OCI-LY7 (cell line): ENCODE measurements around the gene IGSF21. TPM values are rescaled to one million over a fixed set of nuclear protein-coding genes. Genes with fewer than 3 reads are reported as not detected.

Source experiments
- BruUV-seq: library from RNA; stranded (reverse); fragments of 400-500 nt; replicated peaks from 2 replicates; lab custom pipeline; 2021; lab: Mats Ljungman, UMichigan
- CTCF ChIA-PET: fragments of 300-600 bp; sonication (Branson Sonifier 250); formaldehyde crosslinking; loops from one replicate; lab custom pipeline; 2022; ENCODE audit warnings: antibody characterized with exemption; ENCODE audit not compliant: unreplicated experiment; lab: Charles Lee
- POLR2A ChIA-PET: fragments of 300-600 bp; sonication (Branson Sonifier 250); formaldehyde crosslinking; loops from one replicate; lab custom pipeline; 2022; ENCODE audit warnings: antibody characterized with exemption; lab: Charles Lee
- DNase-seq: peaks from one replicate; pipeline ENCODE4 v3.0.0-alpha.2; 2015; ENCODE audit warnings: low spot score
- H2AFZ ChIP-seq: fragments of 200-600 bp; sonication (generic), shearing (Covaris generic); 2 replicates; pipeline ENCODE4 v1.6.1; 2014; ENCODE audit warnings: mild to moderate bottlenecking, antibody characterized with exemption, low read length, moderate library complexity
- H3K27ac ChIP-seq: fragments of 200-600 bp; sonication (generic); 2 replicates; pipeline ENCODE4 v1.5.1; 2014; ENCODE audit warnings: mixed run types, low read depth, mild to moderate bottlenecking, moderate library complexity, low read length, inconsistent platforms; ENCODE audit not compliant: poor library complexity, severe bottlenecking
- H3K36me3 ChIP-seq: fragments of 200-600 bp; sonication (generic); 2 replicates; pipeline ENCODE4 v1.6.1; 2014; ENCODE audit warnings: mild to moderate bottlenecking, antibody characterized with exemption, low read length, moderate library complexity, mixed read lengths; ENCODE audit not compliant: insufficient read depth
- H3K4me1 ChIP-seq: fragments of 200-600 bp; sonication (generic); 2 replicates; pipeline ENCODE4 v1.5.1; 2014; ENCODE audit warnings: mild to moderate bottlenecking, low read length; ENCODE audit not compliant: insufficient read depth, poor library complexity, severe bottlenecking
- H3K4me2 ChIP-seq: fragments of 200-600 bp; sonication (generic); 2 replicates; pipeline ENCODE4 v1.6.1; 2014; ENCODE audit warnings: mild to moderate bottlenecking, low read length
- H3K4me3 ChIP-seq: fragments of 200-600 bp; sonication (generic); 2 replicates; pipeline ENCODE4 v1.5.1; 2014; ENCODE audit warnings: mild to moderate bottlenecking, low read depth, low read length; ENCODE audit not compliant: poor library complexity, severe bottlenecking
- H3K79me2 ChIP-seq: fragments of 200-600 bp; sonication (generic); 2 replicates; pipeline ENCODE4 v1.6.1; 2016; ENCODE audit warnings: low read depth, mild to moderate bottlenecking, low read length, moderate library complexity, mixed read lengths; ENCODE audit not compliant: insufficient read depth
- H3K9me2 ChIP-seq: fragments of 200-600 bp; sonication (generic); 2 replicates; pipeline ENCODE4 v1.6.1; 2016; ENCODE audit warnings: mild to moderate bottlenecking, low read length, mixed read lengths; ENCODE audit not compliant: insufficient read depth
- H3K9me3 ChIP-seq: fragments of 200-600 bp; sonication (generic); 2 replicates; pipeline ENCODE4 v1.6.1; 2014; ENCODE audit warnings: mild to moderate bottlenecking, mixed run types, low read length, mixed read lengths
- H4K20me1 ChIP-seq: fragments of 200-600 bp; sonication (generic); 2 replicates; pipeline ENCODE4 v1.6.1; 2014; ENCODE audit warnings: mild to moderate bottlenecking, antibody characterized with exemption, low read length, moderate library complexity, mixed read lengths; ENCODE audit not compliant: insufficient read depth
- CTCF ChIP-seq: fragments of 200-600 bp; sonication (generic); conservative IDR thresholded peaks from 2 replicates; pipeline ENCODE4 v1.5.1; 2014; ENCODE audit warnings: mild to moderate bottlenecking, antibody characterized with exemption, low read length, moderate library complexity, mixed read lengths
- EZH2phosphoT487 ChIP-seq: fragments of 200-600 bp; sonication (generic); IDR thresholded peaks from 2 replicates; pipeline ENCODE4 v1.6.1; 2018; ENCODE audit warnings: low read depth, borderline replicate concordance, mild to moderate bottlenecking, mixed run types, antibody characterized with exemption, low read length, moderate library complexity, mixed read lengths
- intact Hi-C: fragments of 100-400 bp; cut with micrococcal nuclease; formaldehyde crosslinking; loops from one replicate; pipeline ENCODE4 v1.10.0; 2022; ENCODE audit not compliant: unreplicated experiment
- total RNA-seq, 2 experiments: library from RNA; depleted of rRNA in 1 of 2; stranded (reverse); fragments of >200 nt in 1 of 2; shearing (Covaris generic) in 1 of 2; gene quantifications; 2 replicates each; pipeline ENCODE4 v1.2.3, GENCODE V29; 2014 to 2022

Gene IGSF21
- total RNA-seq, 2 experiments from 2014 or later: 0.17 TPM; not detected in 1

GRCh38 chr1:18058981-18059605 is 48.5 kb upstream of the IGSF21 start:
- Histone ChIP-seq H3K4me2 (no peak overlapping the region), H3K4me3 (no peak overlapping the region), H2AFZ (no peak overlapping the region), H3K9me2 (no peaks in the 10 kb centered on the region), H3K36me3 (no peaks in the 10 kb centered on the region), H3K79me2 (no peaks in the 10 kb centered on the region), H4K20me1 (no peaks in the 10 kb centered on the region), H3K4me1 (no peaks in the 10 kb centered on the region), H3K27ac (no peak overlapping the region), H3K9me3 (no peaks in the 10 kb centered on the region)
- DNase-seq: no peak
- no TSS peak for BruUV-seq
- intact Hi-C loops: no loop called here
- POLR2A ChIA-PET: no interaction called here
- CTCF ChIA-PET: no interaction called here
- TF ChIP-seq CTCF (no peak), EZH2phosphoT487 (no peak)

DNA sequence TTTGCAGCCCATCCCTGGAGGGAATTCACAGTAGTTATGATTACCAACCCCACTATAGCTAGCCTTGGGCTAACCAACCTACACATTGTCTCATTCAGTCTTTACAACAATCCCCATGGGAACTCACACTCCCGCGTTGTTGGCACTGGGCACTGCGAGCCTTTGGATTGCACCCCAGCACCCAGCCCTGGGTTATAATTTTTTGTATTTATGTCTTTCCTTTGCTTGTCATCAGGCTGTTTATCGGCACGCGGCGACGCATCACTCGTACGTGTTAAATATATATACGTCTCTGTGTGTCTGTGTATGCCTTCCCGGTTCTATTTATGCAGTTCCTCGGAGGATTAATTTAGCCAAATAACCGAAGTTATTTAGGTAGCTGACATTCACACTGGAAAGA is 47.2 kb upstream of the IGSF21 start:
- POLR2A ChIA-PET: no interaction called here
- BruUV-seq: no TSS peak
- no peak for DNase-seq

More for the DNA sequence above, 47.2 kb upstream of the IGSF21 start:
- no peak overlapping the region for H3K4me3 ChIP-seq
- no peak overlapping the region for H2AFZ ChIP-seq
- no peaks in the 10 kb centered on the region for H3K9me3 ChIP-seq
- H3K9me2 ChIP-seq: no peaks in the 10 kb centered on the region
- TF ChIP-seq CTCF: no peak
- TF ChIP-seq EZH2phosphoT487: no peak
- no peaks in the 10 kb centered on the region for H4K20me1 ChIP-seq
- no peak overlapping the region for H3K27ac ChIP-seq
- no peaks in the 10 kb centered on the region for H3K79me2 ChIP-seq
- CTCF ChIA-PET: no interaction called here
- intact Hi-C loops: no loop called here
- H3K4me1 ChIP-seq: no peaks in the 10 kb centered on the region
- no peaks in the 10 kb centered on the region for H3K36me3 ChIP-seq
- no peak overlapping the region for H3K4me2 ChIP-seq
